ENCODE data around the gene NTPCR.

NTPCR gene

GRCh38 chr1:232927830-232928505 lies 22.4 kb upstream of the NTPCR start:
- FAIRE-seq, result no peak

- FAIRE-seq, result no peak
These were observed 17.7 kb upstream of the NTPCR start for GRCh38 chr1:232932486-232933425.

DNA sequence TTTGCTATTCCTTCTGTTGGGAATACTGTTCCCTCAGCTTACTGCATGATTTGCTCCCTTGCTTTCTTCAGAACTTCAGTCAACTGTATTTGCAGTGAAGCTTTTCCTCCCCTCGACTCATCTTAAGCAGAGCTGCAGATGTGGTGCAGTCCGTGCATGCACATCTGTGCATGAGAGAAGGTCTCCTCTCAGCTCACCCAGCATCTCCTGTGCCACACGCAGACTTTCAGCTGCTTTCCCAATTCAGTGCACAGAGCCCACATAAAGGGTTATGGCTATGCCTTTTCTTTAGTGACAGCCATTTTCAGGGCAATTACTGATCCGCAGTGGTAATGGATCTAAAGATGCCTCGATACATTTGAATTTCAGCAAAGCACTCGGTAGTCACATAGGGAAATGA lies 13.5 kb upstream of the NTPCR start:
- FAIRE-seq, result no peak

DNA sequence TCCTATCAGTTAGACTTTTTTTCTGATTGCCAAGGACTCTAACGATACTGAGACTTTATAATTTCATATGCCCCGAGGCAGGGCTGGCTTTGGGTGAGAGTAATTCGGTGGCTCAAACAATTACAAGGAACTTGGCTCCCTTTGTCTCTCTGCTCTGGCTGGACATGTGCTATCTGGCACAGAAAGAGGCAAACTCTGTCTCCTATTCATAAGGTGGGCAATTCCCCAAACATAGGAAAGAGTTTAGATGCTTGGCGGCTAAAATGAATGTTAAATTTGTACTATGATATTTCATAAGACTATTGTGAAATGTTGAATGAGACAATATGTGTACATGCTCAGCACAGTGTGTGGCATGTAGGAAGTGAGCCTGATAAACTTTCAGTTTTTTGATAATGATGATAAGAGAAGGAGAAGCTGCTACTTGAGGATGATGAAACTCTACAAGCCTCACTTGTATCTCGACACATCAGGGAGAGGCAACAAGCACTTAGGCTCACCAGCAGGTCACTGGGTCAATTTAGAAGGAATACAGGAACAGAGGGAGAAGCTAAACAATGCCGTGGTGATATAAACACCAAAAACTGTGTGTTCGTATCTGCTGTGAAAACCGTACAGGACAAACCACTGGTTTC lies 12.6 kb upstream of the NTPCR start:
- no peak for FAIRE-seq

- FAIRE-seq, result no peak
These were observed 11.5 kb upstream of the NTPCR start for GRCh38 chr1:232938926-232939325.

- no peak for FAIRE-seq
These were observed 10.7 kb upstream of the NTPCR start for GRCh38 chr1:232939748-232940147.

DNA sequence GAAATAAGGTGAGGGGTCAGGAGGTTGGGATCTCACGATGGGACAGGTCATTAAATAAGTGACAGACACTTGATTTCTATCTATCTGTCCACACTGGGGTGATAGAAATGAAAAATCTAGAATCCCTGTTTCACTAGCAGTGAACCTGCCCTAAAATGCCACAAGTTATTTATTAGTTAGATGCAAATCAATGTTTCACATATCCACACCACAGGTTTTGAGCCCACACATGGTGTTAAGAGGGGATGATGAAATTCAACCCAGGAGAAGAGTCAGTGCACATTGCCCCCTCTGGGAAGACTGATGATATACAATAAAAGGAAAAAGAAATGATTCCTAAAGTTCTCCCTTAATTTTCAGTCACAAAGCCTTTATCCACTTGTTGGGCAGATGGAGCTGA lies 10.1 kb upstream of the NTPCR start:
- no peak for FAIRE-seq

GRCh38 chr1:232942413-232943294 lies 7.8 kb upstream of the NTPCR start:
- FAIRE-seq, result no peak

- FAIRE-seq, result no peak
These were observed 6.6 kb upstream of the NTPCR start for GRCh38 chr1:232943679-232944252.

GRCh38 chr1:232944347-232944746 lies 6.1 kb upstream of the NTPCR start:
- no peak for FAIRE-seq

GRCh38 chr1:232949636-232950196 lies 695 bp upstream of the NTPCR start:
- no peak for FAIRE-seq

DNA sequence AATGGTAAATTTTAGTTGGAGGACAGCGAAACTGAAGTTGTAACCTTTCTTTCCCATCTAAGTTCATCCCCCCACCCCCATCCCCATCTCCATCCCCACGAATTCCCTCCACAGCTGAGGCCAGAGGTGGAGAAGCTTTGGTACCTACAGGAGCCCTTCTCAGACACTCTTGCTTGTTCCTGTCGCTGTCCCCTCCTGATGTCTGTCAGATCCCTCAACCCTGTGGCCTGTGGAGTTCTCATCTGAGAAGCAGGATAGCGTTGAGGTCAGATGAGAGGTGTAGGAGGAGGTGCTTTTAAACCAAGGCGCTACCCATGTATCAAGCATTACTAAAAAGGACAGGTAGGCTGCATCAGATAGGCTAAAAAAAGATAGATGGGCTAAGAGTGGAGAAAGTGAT lies 769 bp downstream of the NTPCR start:
- no peak for FAIRE-seq

- FAIRE-seq, result no peak
These were observed 1.2 kb downstream of the NTPCR start for GRCh38 chr1:232951605-232952004.

DNA sequence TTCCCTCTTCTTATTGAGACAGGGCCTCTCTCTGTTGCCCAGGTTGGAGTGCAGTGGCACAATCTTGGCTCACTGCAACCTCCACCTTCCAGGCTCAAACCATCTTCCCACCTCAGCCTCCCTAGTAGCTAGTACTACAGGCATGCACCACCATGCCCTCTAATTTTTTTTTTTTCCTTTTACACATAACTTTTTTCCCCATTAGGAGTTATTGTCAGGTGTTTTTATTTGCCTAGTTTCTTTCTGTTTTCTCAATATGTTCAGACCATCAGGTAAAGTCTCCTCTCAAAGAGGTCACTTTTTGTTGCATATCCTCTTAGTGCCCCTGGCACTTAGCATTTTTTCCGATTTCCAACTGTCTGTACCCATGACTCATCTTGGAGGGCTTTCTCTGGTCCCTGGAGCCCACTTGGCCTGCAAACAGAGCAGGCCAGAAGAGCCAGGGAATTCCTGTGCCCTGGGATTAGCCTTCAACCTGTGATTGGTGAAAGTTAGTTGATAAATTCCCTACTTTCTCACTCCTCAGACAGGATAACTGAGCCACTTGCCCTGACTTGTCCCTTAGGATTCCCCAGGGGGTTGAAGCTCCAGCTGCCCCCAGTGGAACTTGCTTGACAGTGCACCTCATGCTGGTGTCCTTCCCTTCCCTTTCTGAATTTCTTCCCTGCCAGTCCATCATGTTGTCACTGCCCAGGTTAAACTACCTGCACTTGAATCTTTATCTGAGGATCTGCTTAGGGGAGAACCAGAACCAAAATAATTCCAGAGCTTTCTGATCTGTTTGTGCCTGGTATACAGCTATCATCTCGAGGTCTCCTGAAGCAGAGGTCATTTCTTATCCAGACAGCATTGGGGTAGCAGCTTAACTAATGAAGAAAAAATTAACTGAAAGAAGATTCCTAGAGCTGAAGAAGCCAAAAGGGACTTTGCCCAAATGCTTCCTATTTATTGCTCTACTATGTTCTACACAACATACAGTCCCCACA lies 2.4 kb downstream of the NTPCR start:
- no peak for FAIRE-seq

- no peak for FAIRE-seq
These were observed 4.4 kb downstream of the NTPCR start for GRCh38 chr1:232954594-232955365.

GRCh38 chr1:232956081-232956480 lies 5.7 kb downstream of the NTPCR start:
- no peak for FAIRE-seq

- FAIRE-seq, result no peak
These were observed 7.7 kb downstream of the NTPCR start for GRCh38 chr1:232958067-232958466.

DNA sequence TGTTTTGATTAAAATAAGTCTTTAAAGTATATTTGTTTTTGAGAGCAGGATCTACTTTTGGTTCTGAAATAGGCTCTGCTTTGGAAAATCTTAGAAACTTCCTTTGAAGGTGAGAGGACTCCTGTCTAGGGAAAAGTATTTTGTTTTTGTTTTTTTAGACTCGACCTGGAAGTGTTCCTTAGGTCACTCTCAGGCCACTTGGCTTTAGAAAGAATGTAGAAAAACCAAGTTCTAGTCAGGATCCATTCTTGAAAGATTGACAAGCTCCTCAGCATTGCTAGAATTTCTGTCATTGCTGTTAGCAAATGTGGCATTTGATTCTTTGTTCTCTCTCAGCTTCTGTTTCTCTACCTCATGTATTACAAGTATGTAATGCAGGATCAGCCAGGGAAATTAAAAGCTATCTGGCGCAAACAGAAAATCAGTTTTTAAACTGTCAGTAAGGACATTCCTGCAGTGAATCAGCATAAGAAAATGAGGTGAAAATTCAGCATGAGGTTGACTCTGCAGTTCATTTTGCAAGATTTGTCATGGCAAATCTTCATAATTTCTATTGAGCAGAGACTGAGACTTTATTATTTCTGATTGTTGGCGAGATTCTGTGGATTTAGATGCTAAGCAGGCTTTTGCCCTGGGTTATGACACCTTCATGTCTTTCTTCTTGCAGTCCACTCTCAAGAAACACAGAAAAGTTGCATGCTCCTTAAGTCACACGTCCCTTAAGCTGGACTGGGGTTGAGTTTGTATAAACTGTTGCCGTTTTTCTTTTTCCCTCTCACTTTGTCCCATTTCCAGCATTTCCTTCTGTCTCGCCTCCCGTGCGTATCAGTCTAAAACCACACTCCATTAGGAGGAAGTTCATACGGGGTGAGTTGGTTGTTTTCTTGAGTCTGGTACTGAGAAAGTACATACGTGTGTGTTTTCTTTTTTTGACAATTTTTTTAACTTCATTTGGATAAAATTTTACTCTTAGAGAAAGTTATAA lies 12.6 kb downstream of the NTPCR start:
- FAIRE-seq, result no peak
